HCT116 (cell line): ENCODE results near the gene AXIN1. TPM values are rescaled to one million over a fixed set of nuclear protein-coding genes. Genes with fewer than 3 reads are reported as not detected.
A peak's percentile ranks its signal among the peaks of the same experiment; 100 is the strongest.

ENCODE experiments used
- ATAC-seq: fragments of 200-7000 bp; cut with Tn5 transposase; 2 replicates; pipeline ENCODE4 v1.9.1; 2020; ENCODE audit warnings: mild to moderate bottlenecking, moderate library complexity
- BruUV-seq: library from RNA; stranded (reverse); fragments of 400-500 nt; replicated peaks from 2 replicates; lab custom pipeline; 2021; lab: Mats Ljungman, UMichigan
- CTCF ChIA-PET: fragments of 300-600 bp; sonication (Branson Sonifier 250); formaldehyde crosslinking; loops from one replicate; lab custom pipeline; 2021; ENCODE audit warnings: antibody characterized with exemption; lab: Charles Lee
- POLR2A ChIA-PET: fragments of 300-600, 350-600 bp; sonication (Branson Sonifier 250); formaldehyde crosslinking; loops from one replicate; lab custom pipeline; 2021; ENCODE audit warnings: antibody characterized with exemption; lab: Charles Lee
- RAD21 ChIA-PET, 2 experiments: fragments of 300-600 bp; sonication (Branson Sonifier 250); formaldehyde crosslinking; loops; one replicate each; lab custom pipeline; 2023; ENCODE audit warnings: low total read pairs in 2 of 2; ENCODE audit not compliant: uncharacterized antibody in 2 of 2, unreplicated experiment in 2 of 2, low non-redundant PET in 1 of 2; lab: Charles Lee
- DNase-seq: peaks from one replicate; pipeline ENCODE4 v3.0.0-alpha.2; 2010; ENCODE audit warnings: low read depth, low spot score
- H2AFZ ChIP-seq: fragments of 200-600 bp; shearing (Covaris generic), sonication (generic); 2 replicates; pipeline ENCODE4 v1.6.1; 2017; ENCODE audit warnings: low read depth, mixed run types, mixed read lengths, antibody characterized with exemption, low read length; ENCODE audit not compliant: poor library complexity, severe bottlenecking
- H3K27ac ChIP-seq: 2 replicates; pipeline ENCODE4 v1.5.1; 2012; ENCODE audit warnings: low read depth, low read length
- H3K27me3 ChIP-seq: fragments of 200-600 bp; sonication (generic); 2 replicates; pipeline ENCODE4 v1.6.1; 2016; ENCODE audit warnings: mixed run types, low read length, mixed read lengths; ENCODE audit not compliant: insufficient read depth
- H3K36me3 ChIP-seq, 2 experiments: fragments of 200-500 bp in 1 of 2; fragments of 200-600 bp in 1 of 2; sonication (Bioruptor generic) in 1 of 2; sonication (generic) in 1 of 2; 2 replicates each; pipeline versions ENCODE4 v1.5.1 to v1.6.1; 2014 to 2016; ENCODE audit warnings: low read length in 2 of 2, inconsistent platforms in 1 of 2, mixed read lengths in 1 of 2, mixed run types in 1 of 2; ENCODE audit not compliant: insufficient read depth in 2 of 2, control insufficient read depth in 1 of 2
- H3K4me1 ChIP-seq, 2 experiments: fragments of 200-600 bp in 1 of 2; sonication (generic) in 1 of 2; 2 replicates each; pipeline versions ENCODE4 v1.5.1 to v1.6.1; 2012 to 2017; ENCODE audit warnings: low read length in 2 of 2, inconsistent platforms in 1 of 2, mild to moderate bottlenecking in 1 of 2, mixed read lengths in 1 of 2, mixed run types in 1 of 2, moderate library complexity in 1 of 2; ENCODE audit not compliant: insufficient read depth in 2 of 2, control insufficient read depth in 1 of 2
- H3K4me2 ChIP-seq: fragments of 200-600 bp; sonication (generic); 2 replicates; pipeline ENCODE4 v1.6.1; 2017; ENCODE audit warnings: mixed run types, low read length, mixed read lengths
- H3K4me3 ChIP-seq, 2 experiments: fragments of 200-600 bp in 1 of 2; sonication (generic) in 1 of 2; replicated peaks in 1 of 2; 2 replicates each; pipeline ENCODE4 v1.5.1; 2011 to 2016; ENCODE audit warnings: low read length in 2 of 2, control low read depth in 1 of 2, low read depth in 1 of 2, mild to moderate bottlenecking in 1 of 2, mixed read lengths in 1 of 2, mixed run types in 1 of 2
- H3K79me2 ChIP-seq: fragments of 200-600 bp; sonication (generic); 2 replicates; pipeline ENCODE4 v1.6.1; 2017; ENCODE audit warnings: mild to moderate bottlenecking, mixed run types, low read length, moderate library complexity, mixed read lengths; ENCODE audit not compliant: insufficient read depth
- H3K9ac ChIP-seq: fragments of 200-600 bp; sonication (generic); 2 replicates; pipeline ENCODE4 v1.6.1; 2016; ENCODE audit warnings: low read length, mixed read lengths
- H3K9me2 ChIP-seq: fragments of 200-600 bp; sonication (generic), shearing (Covaris generic); 2 replicates; pipeline ENCODE4 v1.6.1; 2017; ENCODE audit warnings: mixed run types, mild to moderate bottlenecking, moderate library complexity; ENCODE audit not compliant: insufficient read depth
- H3K9me3 ChIP-seq, 2 experiments: fragments of 200-500 bp in 1 of 2; fragments of 200-600 bp in 1 of 2; sonication (Bioruptor generic) in 1 of 2; sonication (generic) in 1 of 2; 2 replicates each; pipeline ENCODE4 v1.6.1; 2014 to 2017; ENCODE audit warnings: low read length in 2 of 2, mixed read lengths in 2 of 2, inconsistent platforms in 1 of 2, low read depth in 1 of 2, mild to moderate bottlenecking in 1 of 2, mixed run types in 1 of 2, moderate library complexity in 1 of 2; ENCODE audit not compliant: control insufficient read depth in 1 of 2, insufficient read depth in 1 of 2
- H4K20me1 ChIP-seq: fragments of 200-600 bp; sonication (generic), shearing (Covaris generic); 2 replicates; pipeline ENCODE4 v1.6.1; 2017; ENCODE audit warnings: mixed run types, mild to moderate bottlenecking, moderate library complexity; ENCODE audit not compliant: insufficient read depth
- CBX3 ChIP-seq: IDR thresholded peaks from 2 replicates; pipeline ENCODE4 v1.6.1; 2012; ENCODE audit warnings: low read depth
- CEBPB ChIP-seq: IDR thresholded peaks from 2 replicates; pipeline ENCODE4 v1.6.1; 2012; ENCODE audit warnings: low read depth
- EGR1 ChIP-seq: IDR thresholded peaks from 2 replicates; pipeline ENCODE4 v1.6.1; 2012; ENCODE audit warnings: low read depth
- EZH2phosphoT487 ChIP-seq: fragments of 200-600 bp; IDR thresholded peaks from 2 replicates; pipeline ENCODE4 v1.6.1; 2018; ENCODE audit warnings: antibody characterized with exemption, borderline replicate concordance
- MAX ChIP-seq: IDR thresholded peaks from 2 replicates; pipeline ENCODE4 v1.6.1; 2012
- POLR2A ChIP-seq: IDR thresholded peaks from 2 replicates; pipeline ENCODE4 v1.7.0; 2011; ENCODE audit warnings: borderline replicate concordance; ENCODE audit not compliant: insufficient read depth, insufficient read length; ENCODE audit errors: extremely low read depth
- POLR2AphosphoS5 ChIP-seq: IDR thresholded peaks from 2 replicates; pipeline ENCODE4 v1.6.1; 2011; ENCODE audit warnings: mild to moderate bottlenecking, low read depth, low read length, moderate library complexity
- SRF ChIP-seq: IDR thresholded peaks from 2 replicates; pipeline ENCODE4 v1.6.1; 2012; ENCODE audit warnings: low read depth
- ZNF274 ChIP-seq: fragments of 200-500 bp; sonication (Bioruptor generic); IDR thresholded peaks from 2 replicates; pipeline ENCODE4 v1.6.1; 2014; ENCODE audit warnings: mild to moderate bottlenecking, low read depth, low read length, inconsistent platforms
- intact Hi-C: fragments of 100-400 bp; cut with micrococcal nuclease; formaldehyde crosslinking; loops from 2 replicates; pipeline ENCODE4 v1.10.0; 2022
- total RNA-seq: library from RNA; stranded (reverse); gene quantifications from one replicate; pipeline ENCODE4 v1.2.1, GENCODE V29; 2021; ENCODE audit not compliant: unreplicated experiment
- TF ChIP-seq, protein P1 (sequence below): IDR thresholded peaks from 2 replicates; pipeline ENCODE4 v1.6.1; 2012; ENCODE audit warnings: low read depth
- TF ChIP-seq, protein P2 (sequence below), 3 experiments: fragments of 200-600 bp in 1 of 3; sonication (generic) in 1 of 3; IDR thresholded peaks in 2 of 3; conservative IDR thresholded peaks in 1 of 3; 2 replicates each; pipeline ENCODE4 v1.5.1; 2012 to 2017; ENCODE audit warnings: low read depth in 2 of 3, low read length in 2 of 3, antibody characterized with exemption in 1 of 3, borderline replicate concordance in 1 of 3, control low read depth in 1 of 3, mild to moderate bottlenecking in 1 of 3, mixed read lengths in 1 of 3, mixed run types in 1 of 3, moderate library complexity in 1 of 3; ENCODE audit not compliant: insufficient read depth in 1 of 3
- TF ChIP-seq, protein P3 (sequence below): IDR thresholded peaks from 2 replicates; pipeline ENCODE4 v1.6.1; 2012

The AXIN1 gene
- total RNA-seq, 1 experiment from 2014 or later = 20.2 TPM

- H3K36me3 ChIP-seq = no peaks in the 10 kb centered on the region
- H3K4me1 ChIP-seq = no peaks in the 10 kb centered on the region
- no peak for DNase-seq
- ChIA-PET CTCF (no interaction called here), POLR2A (no interaction called here)
- no peaks in the 10 kb centered on the region for H3K9me2 ChIP-seq
- no peaks in the 10 kb centered on the region for H3K27me3 ChIP-seq
- H3K9me3 ChIP-seq = no peaks in the 10 kb centered on the region
- no TSS peak for BruUV-seq
- no peak overlapping the region for H3K4me2 ChIP-seq
- ATAC-seq = 0 out of 2 replicates have a peak, but pooled peaks have one; percentile 9
- no peak overlapping the region for H3K27ac ChIP-seq
- TF ChIP-seq ZNF274 = no peak
- TF ChIP-seq, all 23 proteins: peak for 0
- Histone ChIP-seq H3K9ac (no peak overlapping the region), H3K79me2 (no peaks in the 10 kb centered on the region), H2AFZ (no peak overlapping the region), H3K4me3 (no peak overlapping the region), H4K20me1 (no peaks in the 10 kb centered on the region)
- RAD21 ChIA-PET = no interaction called here
- intact Hi-C loops = no loop called here
Observed at GRCh38 chr16:284204-285120, 68.1 kb downstream of the AXIN1 start.

- CTCF ChIA-PET = no interaction called here
- no peak for TF ChIP-seq SRF
- TF ChIP-seq EZH2phosphoT487 = no peak
- TF ChIP-seq, protein P1, sequence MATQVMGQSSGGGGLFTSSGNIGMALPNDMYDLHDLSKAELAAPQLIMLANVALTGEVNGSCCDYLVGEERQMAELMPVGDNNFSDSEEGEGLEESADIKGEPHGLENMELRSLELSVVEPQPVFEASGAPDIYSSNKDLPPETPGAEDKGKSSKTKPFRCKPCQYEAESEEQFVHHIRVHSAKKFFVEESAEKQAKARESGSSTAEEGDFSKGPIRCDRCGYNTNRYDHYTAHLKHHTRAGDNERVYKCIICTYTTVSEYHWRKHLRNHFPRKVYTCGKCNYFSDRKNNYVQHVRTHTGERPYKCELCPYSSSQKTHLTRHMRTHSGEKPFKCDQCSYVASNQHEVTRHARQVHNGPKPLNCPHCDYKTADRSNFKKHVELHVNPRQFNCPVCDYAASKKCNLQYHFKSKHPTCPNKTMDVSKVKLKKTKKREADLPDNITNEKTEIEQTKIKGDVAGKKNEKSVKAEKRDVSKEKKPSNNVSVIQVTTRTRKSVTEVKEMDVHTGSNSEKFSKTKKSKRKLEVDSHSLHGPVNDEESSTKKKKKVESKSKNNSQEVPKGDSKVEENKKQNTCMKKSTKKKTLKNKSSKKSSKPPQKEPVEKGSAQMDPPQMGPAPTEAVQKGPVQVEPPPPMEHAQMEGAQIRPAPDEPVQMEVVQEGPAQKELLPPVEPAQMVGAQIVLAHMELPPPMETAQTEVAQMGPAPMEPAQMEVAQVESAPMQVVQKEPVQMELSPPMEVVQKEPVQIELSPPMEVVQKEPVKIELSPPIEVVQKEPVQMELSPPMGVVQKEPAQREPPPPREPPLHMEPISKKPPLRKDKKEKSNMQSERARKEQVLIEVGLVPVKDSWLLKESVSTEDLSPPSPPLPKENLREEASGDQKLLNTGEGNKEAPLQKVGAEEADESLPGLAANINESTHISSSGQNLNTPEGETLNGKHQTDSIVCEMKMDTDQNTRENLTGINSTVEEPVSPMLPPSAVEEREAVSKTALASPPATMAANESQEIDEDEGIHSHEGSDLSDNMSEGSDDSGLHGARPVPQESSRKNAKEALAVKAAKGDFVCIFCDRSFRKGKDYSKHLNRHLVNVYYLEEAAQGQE = no peak
- TF ChIP-seq MAX = no peak
- TF ChIP-seq CBX3 = no peak
- TF ChIP-seq, protein P2, sequence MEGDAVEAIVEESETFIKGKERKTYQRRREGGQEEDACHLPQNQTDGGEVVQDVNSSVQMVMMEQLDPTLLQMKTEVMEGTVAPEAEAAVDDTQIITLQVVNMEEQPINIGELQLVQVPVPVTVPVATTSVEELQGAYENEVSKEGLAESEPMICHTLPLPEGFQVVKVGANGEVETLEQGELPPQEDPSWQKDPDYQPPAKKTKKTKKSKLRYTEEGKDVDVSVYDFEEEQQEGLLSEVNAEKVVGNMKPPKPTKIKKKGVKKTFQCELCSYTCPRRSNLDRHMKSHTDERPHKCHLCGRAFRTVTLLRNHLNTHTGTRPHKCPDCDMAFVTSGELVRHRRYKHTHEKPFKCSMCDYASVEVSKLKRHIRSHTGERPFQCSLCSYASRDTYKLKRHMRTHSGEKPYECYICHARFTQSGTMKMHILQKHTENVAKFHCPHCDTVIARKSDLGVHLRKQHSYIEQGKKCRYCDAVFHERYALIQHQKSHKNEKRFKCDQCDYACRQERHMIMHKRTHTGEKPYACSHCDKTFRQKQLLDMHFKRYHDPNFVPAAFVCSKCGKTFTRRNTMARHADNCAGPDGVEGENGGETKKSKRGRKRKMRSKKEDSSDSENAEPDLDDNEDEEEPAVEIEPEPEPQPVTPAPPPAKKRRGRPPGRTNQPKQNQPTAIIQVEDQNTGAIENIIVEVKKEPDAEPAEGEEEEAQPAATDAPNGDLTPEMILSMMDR (IDR thresholded peaks at IDR 0.05 in 2 of 3, conservative IDR thresholded peaks at IDR 0.05 in 1 of 3; ENCODE audit: borderline replicate concordance in 1 of 3, insufficient read depth in 1 of 3, low read depth in 2 of 3, low read length in 2 of 3) = no peak
- no peak for TF ChIP-seq EGR1
- no peak for TF ChIP-seq POLR2A
- TF ChIP-seq, protein P3, sequence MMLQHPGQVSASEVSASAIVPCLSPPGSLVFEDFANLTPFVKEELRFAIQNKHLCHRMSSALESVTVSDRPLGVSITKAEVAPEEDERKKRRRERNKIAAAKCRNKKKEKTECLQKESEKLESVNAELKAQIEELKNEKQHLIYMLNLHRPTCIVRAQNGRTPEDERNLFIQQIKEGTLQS = no peak
- TF ChIP-seq CEBPB = no peak
- no peak for TF ChIP-seq POLR2AphosphoS5
Observed at GRCh38 chr16:283033-283805, 69.3 kb downstream of the AXIN1 start, which contains the start of gene PDIA2. PDIA2 (plus strand) TSS chr16:283164; CDS start chr16:283170, 6 bp downstream.

More at GRCh38 chr16:283033-283805, 69.3 kb downstream of the AXIN1 start, which contains the start of gene PDIA2:
- Histone ChIP-seq H2AFZ (no peak within 1 kb of the TSS), H3K9me3 (no peaks in the 10 kb centered on the region), H3K27me3 (no peaks in the 10 kb centered on the region), H3K4me1 (no peaks in the 10 kb centered on the region), H4K20me1 (no peaks in the 10 kb centered on the region), H3K36me3 (no peaks in the 10 kb centered on the region), H3K9ac (no peak within 1 kb of the TSS), H3K79me2 (no peaks in the 10 kb centered on the region), H3K4me3 (no peak within 1 kb of the TSS), H3K9me2 (no peaks in the 10 kb centered on the region), H3K4me2 (no peak within 1 kb of the TSS), H3K27ac (no peak within 1 kb of the TSS)
- ATAC-seq (no peak), DNase-seq (no peak)
- no TSS peak for BruUV-seq
- ChIA-PET POLR2A (no interaction called here), RAD21 (no interaction called here)
- intact Hi-C loops = no loop called here
